A673 (cell line): ENCODE results near the gene CTXN3. TPM values are rescaled to one million over a fixed set of nuclear protein-coding genes. Genes with fewer than 3 reads are reported as not detected.

Experiments used
- BruUV-seq: library from RNA; stranded (reverse); fragments of 400-500 nt; replicated peaks from 2 replicates; lab custom pipeline; 2021; lab: Mats Ljungman, UMichigan
- CTCF ChIA-PET: fragments of 300-600 bp; sonication (Branson Sonifier 250); formaldehyde crosslinking; loops from one replicate; lab custom pipeline; 2022; ENCODE audit warnings: antibody characterized with exemption; lab: Charles Lee
- POLR2A ChIA-PET: fragments of 300-600 bp; sonication (Branson Sonifier 250); formaldehyde crosslinking; loops from one replicate; lab custom pipeline; 2022; ENCODE audit warnings: antibody characterized with exemption; ENCODE audit not compliant: low non-redundant PET; lab: Charles Lee
- DNase-seq: peaks from one replicate; pipeline ENCODE4 v3.0.0-alpha.2; 2015; ENCODE audit warnings: low spot score
- H3K27ac ChIP-seq: fragments of 200-600 bp; sonication (generic); 2 replicates; pipeline ENCODE4 v1.5.1; 2016; ENCODE audit warnings: mixed run types, low read depth, mild to moderate bottlenecking, mixed read lengths, antibody characterized with exemption, low read length; ENCODE audit not compliant: poor library complexity, severe bottlenecking
- H3K27me3 ChIP-seq: fragments of 200-600 bp; sonication (generic); replicated peaks from 2 replicates; pipeline ENCODE4 v1.6.1; 2017; ENCODE audit warnings: mixed run types, low read depth, mild to moderate bottlenecking, mixed read lengths, antibody characterized with exemption, low read length; ENCODE audit not compliant: insufficient read depth, poor library complexity
- H3K36me3 ChIP-seq: fragments of 200-600 bp; sonication (generic); 2 replicates; pipeline ENCODE4 v1.6.1; 2016; ENCODE audit warnings: mixed run types, mild to moderate bottlenecking, mixed read lengths, antibody characterized with exemption, low read length; ENCODE audit not compliant: insufficient read depth, poor library complexity, severe bottlenecking
- H3K4me1 ChIP-seq: fragments of 200-600 bp; sonication (generic); 2 replicates; pipeline ENCODE4 v1.6.1; 2017; ENCODE audit warnings: mixed run types, mild to moderate bottlenecking, mixed read lengths, antibody characterized with exemption, low read length; ENCODE audit not compliant: insufficient read depth, poor library complexity, severe bottlenecking
- H3K4me3 ChIP-seq: fragments of 200-600 bp; sonication (generic); 2 replicates; pipeline ENCODE4 v1.5.1; 2016; ENCODE audit warnings: low read depth, mixed run types, mild to moderate bottlenecking, mixed read lengths, low read length; ENCODE audit not compliant: poor library complexity, severe bottlenecking
- H3K9me3 ChIP-seq: fragments of 200-600 bp; sonication (generic); 2 replicates; pipeline ENCODE4 v1.6.1; 2016; ENCODE audit warnings: mixed run types, low read depth, mild to moderate bottlenecking, mixed read lengths, antibody characterized with exemption, low read length; ENCODE audit not compliant: poor library complexity, severe bottlenecking
- CTCF ChIP-seq: fragments of 300-800, 200-600 bp; sonication (generic); conservative IDR thresholded peaks from 2 replicates; pipeline ENCODE4 v1.5.1; 2017; ENCODE audit warnings: low read depth, mild to moderate bottlenecking, antibody characterized with exemption, low read length, moderate library complexity, mixed read lengths
- EZH2 ChIP-seq: fragments of 200-600 bp; sonication (generic); IDR thresholded peaks from 2 replicates; pipeline ENCODE4 v1.6.1; 2017; ENCODE audit warnings: borderline replicate concordance, low read depth, mild to moderate bottlenecking, mixed read lengths, antibody characterized with exemption, low read length; ENCODE audit not compliant: poor library complexity, severe bottlenecking
- intact Hi-C: fragments of 100-400 bp; cut with micrococcal nuclease; formaldehyde crosslinking; loops from one replicate; pipeline ENCODE4 v1.10.0; 2022; ENCODE audit not compliant: unreplicated experiment
- total RNA-seq: library from RNA; stranded (reverse); gene quantifications from 2 replicates; pipeline ENCODE4 v1.2.3, GENCODE V29; 2021

CTXN3 gene
- total RNA-seq, 1 experiment from 2014 or later = not detected

- DNase-seq = no peak
- TF ChIP-seq EZH2 = no peak
- TF ChIP-seq CTCF = no peak
- CTCF ChIA-PET = no interaction called here
- POLR2A ChIA-PET = no interaction called here
- H3K4me1 ChIP-seq = no peaks in the 10 kb centered on the region
- H3K36me3 ChIP-seq = no peaks in the 10 kb centered on the region
- H3K27ac ChIP-seq = no peak overlapping the region
- peaks cover 55% of the 10 kb centered on the region for H3K27me3 ChIP-seq
- intact Hi-C loops = no loop called here
- no peak overlapping the region for H3K4me3 ChIP-seq
- no TSS peak for BruUV-seq
- H3K9me3 ChIP-seq = no peaks in the 10 kb centered on the region
Observed at GRCh38 chr5:127700237-127700766, 51.4 kb downstream of the CTXN3 start.

- H3K4me3 ChIP-seq = no peak overlapping the region
Observed at GRCh38 chr5:127702434-127702833, 53.6 kb downstream of the CTXN3 start.

GRCh38 chr5:127702926-127703561 lies 54.2 kb downstream of the CTXN3 start, which contains the start of gene CCDC192:
CCDC192 (plus strand) TSS chr5:127703391; CDS start chr5:127703446, 55 bp downstream.
- no peak within 1 kb of the TSS for H3K4me3 ChIP-seq
- intact Hi-C loops = no loop called here
- no TSS peak for BruUV-seq
- ChIA-PET POLR2A (no interaction called here), CTCF (no interaction called here)
- TF ChIP-seq CTCF (no peak), EZH2 (no peak)
- no peak within 1 kb of the TSS for H3K27ac ChIP-seq
- H3K36me3 ChIP-seq = no peaks in the 10 kb centered on the region
- H3K27me3 ChIP-seq = peaks cover 38% of the 10 kb centered on the region
- no peaks in the 10 kb centered on the region for H3K9me3 ChIP-seq
- DNase-seq = no peak
- H3K4me1 ChIP-seq = no peaks in the 10 kb centered on the region

More at GRCh38 chr5:127702434-127702833, 53.6 kb downstream of the CTXN3 start:
- DNase-seq = no peak
- Histone ChIP-seq H3K27ac (no peak overlapping the region), H3K4me1 (no peaks in the 10 kb centered on the region), H3K9me3 (no peaks in the 10 kb centered on the region), H3K36me3 (no peaks in the 10 kb centered on the region), H3K27me3 (peaks cover 37% of the 10 kb centered on the region)
- ChIA-PET POLR2A (interaction anchor here (0.6 kb wide), 1 partner anchor 1404 kb away, joined by 6 read pairs; no protein-coding TSS in a partner anchor), CTCF (no interaction called here)
- TF ChIP-seq EZH2 (no peak), CTCF (no peak)
- BruUV-seq = no TSS peak
- intact Hi-C loops = no loop called here
